Endothelial cell of umbilical vein (primary cell): ENCODE measurements around the gene MYLIP. TPM values are rescaled to one million over a fixed set of nuclear protein-coding genes. Genes with fewer than 3 reads are reported as not detected.

Experiments used
- BruUV-seq: library from RNA; stranded (reverse); fragments of 400-500 nt; replicated peaks from 2 replicates; lab custom pipeline; 2021; lab: Mats Ljungman, UMichigan
- CTCF ChIA-PET: fragments of 300-600, 350-600 bp; sonication (Branson Sonifier 250); formaldehyde crosslinking; loops from one replicate; lab custom pipeline; 2021; ENCODE audit warnings: antibody characterized with exemption, inconsistent platforms; lab: Charles Lee
- POLR2A ChIA-PET: fragments of 300-600, 350-600 bp; sonication (Branson Sonifier 250); formaldehyde crosslinking; loops from one replicate; lab custom pipeline; 2021; ENCODE audit warnings: antibody characterized with exemption, inconsistent platforms; lab: Charles Lee
- DNase-seq: peaks from one replicate; pipeline ENCODE4 v3.0.0-alpha.2; 2011; ENCODE audit warnings: low read depth, low spot score
- FAIRE-seq: peaks from 2 replicates; lab custom pipeline; 2011; peaks lifted over from hg19 to GRCh38; lab: Jason Lieb, UNC
- H2AFZ ChIP-seq: 2 replicates; pipeline ENCODE4 v1.6.0; 2012; ENCODE audit warnings: low read depth, low read length, control low read depth, inconsistent platforms
- H3K27ac ChIP-seq: 2 replicates; pipeline ENCODE4 v1.5.1; 2011; ENCODE audit warnings: low read depth, mild to moderate bottlenecking, control low read depth, low read length, moderate library complexity; ENCODE audit not compliant: insufficient read depth
- H3K27me3 ChIP-seq, 2 experiments: 2 replicates each; pipeline versions ENCODE4 v1.6.0 to v1.6.1; 2011; ENCODE audit warnings: low read length in 2 of 2, mixed read lengths in 1 of 2; ENCODE audit not compliant: control insufficient read depth in 2 of 2, insufficient read depth in 2 of 2
- H3K36me3 ChIP-seq, 2 experiments: 2 replicates in 1 of 2; 3 replicates in 1 of 2; pipeline ENCODE4 v1.5.1; 2011; ENCODE audit warnings: low read length in 2 of 2, mild to moderate bottlenecking in 1 of 2, moderate library complexity in 1 of 2; ENCODE audit not compliant: control insufficient read depth in 2 of 2, insufficient read depth in 2 of 2; ENCODE audit errors: extremely low read depth in 1 of 2
- H3K4me1 ChIP-seq: 3 replicates; pipeline ENCODE4 v1.5.1; 2011; ENCODE audit warnings: mild to moderate bottlenecking, low read length; ENCODE audit not compliant: control insufficient read depth, insufficient read depth; ENCODE audit errors: extremely low read depth
- H3K4me2 ChIP-seq: 2 replicates; pipeline ENCODE4 v1.6.1; 2011; ENCODE audit warnings: low read length, control low read depth, mixed read lengths; ENCODE audit not compliant: insufficient read depth
- H3K4me3 ChIP-seq, 3 experiments: fragments of 200-600 bp in 1 of 3; sonication (generic), shearing (Covaris generic) in 1 of 3; replicated peaks in 1 of 3; 2 replicates each; pipeline ENCODE4 v1.5.1; 2011 to 2016; ENCODE audit warnings: control low read depth in 3 of 3, low read length in 3 of 3, mild to moderate bottlenecking in 2 of 3, inconsistent platforms in 1 of 3, low read depth in 1 of 3, moderate library complexity in 1 of 3; ENCODE audit not compliant: insufficient read depth in 1 of 3
- H3K79me2 ChIP-seq: 2 replicates; pipeline ENCODE4 v1.6.0; 2012; ENCODE audit warnings: low read length, inconsistent platforms; ENCODE audit not compliant: control insufficient read depth, insufficient read depth
- H3K9ac ChIP-seq: replicated peaks from 2 replicates; pipeline ENCODE3; 2011; ENCODE audit warnings: low read length, control low read depth; ENCODE audit not compliant: insufficient read depth; ENCODE audit errors: extremely low read depth
- H3K9me1 ChIP-seq: replicated peaks from 3 replicates; pipeline ENCODE4 v1.6.0; 2011; ENCODE audit warnings: mild to moderate bottlenecking, low read length; ENCODE audit not compliant: control insufficient read depth, insufficient read depth; ENCODE audit errors: extremely low read depth
- H3K9me3 ChIP-seq: replicated peaks from 2 replicates; pipeline ENCODE4 v1.5.1; 2012; ENCODE audit warnings: low read length, inconsistent platforms; ENCODE audit not compliant: control insufficient read depth, insufficient read depth
- H4K20me1 ChIP-seq: replicated peaks from 2 replicates; pipeline ENCODE3; 2011; ENCODE audit warnings: mild to moderate bottlenecking, low read length; ENCODE audit not compliant: control insufficient read depth, insufficient read depth; ENCODE audit errors: extremely low read depth
- EZH2 ChIP-seq: IDR thresholded peaks from 2 replicates; pipeline ENCODE4 v1.6.1; 2012; ENCODE audit warnings: borderline replicate concordance, low read depth, mild to moderate bottlenecking, moderate library complexity, low read length, inconsistent platforms; ENCODE audit not compliant: severe bottlenecking
- FOS ChIP-seq: IDR thresholded peaks from 2 replicates; pipeline ENCODE4 v1.6.1; 2011; ENCODE audit warnings: mild to moderate bottlenecking, low read length, moderate library complexity, borderline replicate concordance; ENCODE audit not compliant: insufficient read depth
- GATA2 ChIP-seq: IDR thresholded peaks from 2 replicates; pipeline ENCODE4 v1.7.0; 2011; ENCODE audit warnings: low read depth, mild to moderate bottlenecking, moderate library complexity, mixed read lengths, low read length; ENCODE audit not compliant: insufficient read length, insufficient read depth
- MYC ChIP-seq: IDR thresholded peaks from one replicate; pipeline ENCODE4 v1.6.1; 2011; ENCODE audit warnings: mild to moderate bottlenecking, low read depth, low read length
- POLR2A ChIP-seq: IDR thresholded peaks from 2 replicates; pipeline ENCODE4 v1.6.1; 2012; ENCODE audit warnings: low read depth, mild to moderate bottlenecking, control low read depth, low read length
- POLR2AphosphoS5 ChIP-seq: IDR thresholded peaks from 2 replicates; pipeline ENCODE4 v1.6.1; 2012; ENCODE audit warnings: low read depth, mild to moderate bottlenecking, control low read depth, low read length, moderate library complexity; ENCODE audit not compliant: insufficient read depth
- dilution Hi-C: fragments of 300-500 bp; cut with MboI; formaldehyde crosslinking; loops from one replicate; pipeline ENCODE4 v1.15.0; 2019; ENCODE audit warnings: low sequenced_read_pairs; ENCODE audit not compliant: extremely low pct_ligation_motif_present
- intact Hi-C: fragments of 100-400 bp; cut with micrococcal nuclease; formaldehyde crosslinking; loops from one replicate; pipeline ENCODE4 v1.10.0; 2022
- polyA plus RNA-seq, 4 experiments: library from polyadenylated mRNA; depleted of rRNA in 3 of 4; stranded (reverse) in 3 of 4; unstranded in 1 of 4; fragments of >200 nt; gene quantifications; 2 replicates each; pipeline versions ENCODE4 v1.2.1 to v1.2.3, GENCODE V29; 2011 to 2012; ENCODE audit warnings: missing spikeins in 1 of 4
- total RNA-seq: library from RNA; stranded (reverse); gene quantifications from 2 replicates; pipeline ENCODE4 v1.2.3, GENCODE V29; 2021
- TF ChIP-seq, protein P1 (sequence below): IDR thresholded peaks from 2 replicates; pipeline ENCODE4 v1.6.1; 2011; ENCODE audit not compliant: insufficient read depth, insufficient read length

MYLIP gene
- total and polyA plus RNA-seq, 2 donors (not counting 3 experiments of a cell fraction or from before 2014, with no cell fraction given), result 16.9 to 19.2 TPM

DNA sequence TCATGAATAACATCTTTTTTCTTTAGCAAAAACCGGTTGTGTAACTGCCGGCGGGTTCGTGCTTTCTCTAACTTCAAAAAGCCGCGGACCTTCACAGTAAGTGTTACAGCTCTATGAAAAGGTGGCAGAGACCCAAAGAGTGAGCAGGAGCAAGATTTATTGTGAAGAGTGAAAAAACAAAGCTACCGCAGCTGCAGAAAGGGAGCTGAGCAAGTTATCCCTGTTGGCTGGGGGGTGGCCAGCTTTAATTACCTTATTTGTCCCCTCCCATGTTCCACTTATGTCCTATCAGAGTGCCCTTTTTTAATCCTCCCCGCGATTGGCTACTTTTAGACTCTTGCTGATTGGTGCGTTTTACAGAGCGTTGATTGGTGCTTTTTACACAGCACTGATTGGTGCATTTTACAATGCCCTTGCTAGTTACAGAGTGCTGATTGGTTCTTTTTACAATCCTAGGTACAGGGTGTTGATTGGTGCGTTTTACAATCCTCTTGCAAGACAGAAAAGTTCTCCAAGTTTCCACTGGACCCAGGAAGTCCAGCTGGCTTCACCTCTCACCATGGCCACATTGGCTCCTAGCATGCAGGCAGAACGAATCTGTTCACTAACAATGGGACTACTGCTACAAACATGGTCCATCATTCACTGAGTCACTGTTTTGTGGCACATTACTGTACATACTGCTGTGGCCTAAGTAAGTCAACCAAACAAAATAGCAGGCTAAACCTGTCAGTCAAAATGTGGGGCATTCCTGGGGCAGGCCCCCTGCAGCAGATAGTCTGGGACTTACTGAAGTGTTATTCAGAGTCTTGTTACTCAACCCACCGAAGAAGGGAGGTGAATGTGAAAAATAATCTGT is 52.8 kb downstream of the MYLIP start:
- TF ChIP-seq POLR2A, result no peak
- TF ChIP-seq, protein P1, sequence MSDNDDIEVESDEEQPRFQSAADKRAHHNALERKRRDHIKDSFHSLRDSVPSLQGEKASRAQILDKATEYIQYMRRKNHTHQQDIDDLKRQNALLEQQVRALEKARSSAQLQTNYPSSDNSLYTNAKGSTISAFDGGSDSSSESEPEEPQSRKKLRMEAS, result no peak
- TF ChIP-seq POLR2AphosphoS5, result no peak
- no peak for TF ChIP-seq FOS
- TF ChIP-seq MYC, result no peak
- no peak for TF ChIP-seq GATA2
- TF ChIP-seq EZH2, result no peak
- H3K9me1 ChIP-seq, result no peaks in the 10 kb centered on the region
- H3K9me3 ChIP-seq, result no peaks in the 10 kb centered on the region
- dilution Hi-C loops, result no loop called here
- H3K79me2 ChIP-seq, result no peaks in the 10 kb centered on the region
- no TSS peak for BruUV-seq
- H3K9ac ChIP-seq, result no peak overlapping the region
- CTCF ChIA-PET, result interaction anchor here (0.7 to 7.7 kb wide), 11 partner anchors 9 to 784 kb away, joined by 3 to 287 read pairs (median 16); partner anchors contain the start of gene MYLIP
- DNase-seq, result no peak
- no peaks in the 10 kb centered on the region for H3K36me3 ChIP-seq
- no peak overlapping the region for H2AFZ ChIP-seq
- peaks cover 4 to 8% of the 10 kb centered on the region in 2 experiments for H3K27me3 ChIP-seq
- FAIRE-seq, result no peak
- no peaks in the 10 kb centered on the region for H4K20me1 ChIP-seq
- POLR2A ChIA-PET, result interaction anchor here (1.8 kb wide), 1 partner anchor 53 kb away, joined by 5 read pairs; the partner anchor contains the start of gene MYLIP
- no peaks in the 10 kb centered on the region for H3K4me1 ChIP-seq
- H3K4me2 ChIP-seq, result no peak overlapping the region
- no peak overlapping the region for H3K4me3 ChIP-seq
- no peak overlapping the region for H3K27ac ChIP-seq
- intact Hi-C loops, result loop anchor here (5.0 to 10.0 kb wide), 2 partner anchors 147 to 289 kb away; no protein-coding TSS in a partner anchor
